GM20000 (cell line): ENCODE results near the gene PPFIA3.

Experiments used
- DNase-seq: peaks from one replicate; pipeline ENCODE4 v3.0.0; 2012; ENCODE audit warnings: low spot score
- CTCF ChIP-seq: IDR thresholded peaks from 2 replicates; pipeline ENCODE4 v1.5.1; 2012; ENCODE audit warnings: mild to moderate bottlenecking, control low read depth; ENCODE audit errors: extremely low read depth, missing control alignments

PPFIA3 gene

DNA sequence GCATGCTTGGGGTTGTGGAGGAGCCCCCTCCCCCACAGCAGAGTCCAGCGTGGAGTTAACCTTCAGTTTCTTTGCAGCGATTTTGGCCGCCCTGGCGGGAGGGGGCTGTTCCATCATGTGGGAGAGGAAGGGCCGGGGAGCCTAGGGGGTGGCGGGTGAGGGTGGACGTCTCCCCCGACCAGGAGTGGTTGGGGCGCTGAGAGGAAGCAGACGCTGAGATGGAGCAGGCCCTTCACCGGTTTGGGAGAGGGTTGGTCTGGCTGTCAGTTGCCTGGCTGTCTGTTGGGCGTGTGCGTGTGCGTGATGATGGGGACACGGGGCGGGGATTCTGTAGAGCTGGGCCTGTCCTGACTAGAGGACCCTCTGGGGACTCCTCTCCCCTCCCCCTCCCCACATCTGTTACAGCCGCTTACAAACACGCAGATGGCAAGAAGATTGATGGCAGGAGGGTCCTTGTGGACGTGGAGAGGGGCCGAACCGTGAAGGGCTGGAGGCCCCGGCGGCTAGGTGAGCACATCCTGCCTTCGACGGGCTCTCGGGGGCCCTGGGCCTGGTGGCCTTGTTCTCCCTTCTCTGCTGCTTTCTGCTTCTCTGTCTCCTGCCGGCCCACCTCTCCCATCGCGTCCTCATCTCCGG, 15.0 kb upstream of the PPFIA3 start:
- peak; percentile 18 for DNase-seq
- TF ChIP-seq CTCF, result no peak

- TF ChIP-seq CTCF, result peak; percentile 48
- peak; percentile 63 for DNase-seq
Observed at GRCh38 chr19:49106648-49107135, 12.7 kb upstream of the PPFIA3 start.

- no peak for DNase-seq
- no peak for TF ChIP-seq CTCF
Observed at GRCh38 chr19:49107625-49108459, 11.5 kb upstream of the PPFIA3 start.

DNA sequence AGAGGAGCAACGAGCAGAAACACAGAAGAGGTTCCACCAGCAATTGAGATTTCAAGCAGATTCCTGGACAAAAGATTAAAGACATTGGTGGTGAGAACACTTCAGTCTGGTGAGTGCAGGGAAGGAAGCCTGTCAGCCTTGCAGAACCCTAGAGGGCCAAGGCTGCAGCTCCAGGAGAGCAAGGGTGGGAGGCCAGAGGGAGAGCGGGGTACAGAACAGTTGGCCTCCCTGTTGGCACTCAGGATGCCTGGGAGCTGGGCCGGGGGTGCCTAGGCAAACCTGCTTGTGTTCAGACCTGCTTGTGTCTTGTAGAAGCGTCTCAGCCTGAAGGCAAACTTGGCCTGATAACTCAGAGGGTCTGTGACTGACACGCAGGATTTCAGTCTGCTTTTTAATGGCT, 10.3 kb upstream of the PPFIA3 start:
- no peak for TF ChIP-seq CTCF
- no peak for DNase-seq

GRCh38 chr19:49109569-49110233, 9.6 kb upstream of the PPFIA3 start:
- DNase-seq, result no peak
- no peak for TF ChIP-seq CTCF

- no peak for DNase-seq
- TF ChIP-seq CTCF, result no peak
Observed at GRCh38 chr19:49110567-49110966, 8.8 kb upstream of the PPFIA3 start.
